ENCODE results near the gene UBE2I. TPM values are rescaled to one million over a fixed set of nuclear protein-coding genes. Genes with fewer than 3 reads are reported as not detected.

UBE2I gene
- total RNA-seq, 1 donor from 2014 or later: 256 TPM

DNA sequence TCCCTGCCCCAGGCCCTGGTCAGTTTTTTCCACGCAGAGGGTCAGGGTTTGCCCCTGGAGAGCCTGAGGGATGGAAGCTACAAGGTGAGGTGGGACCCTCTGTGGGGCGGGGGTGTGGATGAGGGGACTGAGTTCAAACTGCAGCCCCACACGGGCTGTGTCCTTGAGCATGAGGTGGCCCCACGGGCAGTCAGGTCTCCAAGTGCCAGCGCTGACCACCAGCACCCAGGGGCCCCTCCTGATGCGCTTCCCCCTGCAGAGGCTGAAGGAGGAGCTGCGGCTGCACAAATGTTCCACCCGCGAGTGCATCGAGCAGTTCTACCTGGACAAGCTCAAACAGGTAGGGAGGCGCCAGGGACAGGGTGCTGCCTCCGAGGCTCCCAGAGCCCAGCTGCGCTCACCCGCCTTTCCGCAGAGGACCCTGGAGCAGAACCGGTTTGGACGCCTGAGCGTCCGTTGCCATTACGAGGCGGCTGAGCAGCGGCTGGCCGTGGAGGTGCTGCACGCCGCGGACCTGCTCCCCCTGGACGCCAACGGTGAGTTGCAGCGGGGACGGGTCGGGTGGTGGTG, 37.9 kb downstream of the UBE2I start:
- no peak overlapping the region for H3K4me3 Mint-ChIP-seq (ENCODE audit: unreplicated experiment)
- TF ChIP-seq, protein P1, sequence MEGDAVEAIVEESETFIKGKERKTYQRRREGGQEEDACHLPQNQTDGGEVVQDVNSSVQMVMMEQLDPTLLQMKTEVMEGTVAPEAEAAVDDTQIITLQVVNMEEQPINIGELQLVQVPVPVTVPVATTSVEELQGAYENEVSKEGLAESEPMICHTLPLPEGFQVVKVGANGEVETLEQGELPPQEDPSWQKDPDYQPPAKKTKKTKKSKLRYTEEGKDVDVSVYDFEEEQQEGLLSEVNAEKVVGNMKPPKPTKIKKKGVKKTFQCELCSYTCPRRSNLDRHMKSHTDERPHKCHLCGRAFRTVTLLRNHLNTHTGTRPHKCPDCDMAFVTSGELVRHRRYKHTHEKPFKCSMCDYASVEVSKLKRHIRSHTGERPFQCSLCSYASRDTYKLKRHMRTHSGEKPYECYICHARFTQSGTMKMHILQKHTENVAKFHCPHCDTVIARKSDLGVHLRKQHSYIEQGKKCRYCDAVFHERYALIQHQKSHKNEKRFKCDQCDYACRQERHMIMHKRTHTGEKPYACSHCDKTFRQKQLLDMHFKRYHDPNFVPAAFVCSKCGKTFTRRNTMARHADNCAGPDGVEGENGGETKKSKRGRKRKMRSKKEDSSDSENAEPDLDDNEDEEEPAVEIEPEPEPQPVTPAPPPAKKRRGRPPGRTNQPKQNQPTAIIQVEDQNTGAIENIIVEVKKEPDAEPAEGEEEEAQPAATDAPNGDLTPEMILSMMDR (IDR thresholded peaks at IDR 0.05; ENCODE audit: partially characterized antibody, unreplicated experiment): no peak
- H3K4me1 Mint-ChIP-seq (ENCODE audit: low read depth, unreplicated experiment): peaks cover under 1% of the 10 kb centered on the region
- DNase-seq: no peak
- no peaks in the 10 kb centered on the region for H3K36me3 Mint-ChIP-seq (ENCODE audit: unreplicated experiment)
- peaks cover 22% of the 10 kb centered on the region for H3K9me3 Mint-ChIP-seq (ENCODE audit: unreplicated experiment)
- peaks cover 17% of the 10 kb centered on the region for H3K27me3 Mint-ChIP-seq (ENCODE audit: unreplicated experiment)
- H3K27ac Mint-ChIP-seq (ENCODE audit: unreplicated experiment): no peak overlapping the region

- Mint-ChIP-seq H3K4me3 (ENCODE audit: unreplicated experiment) (no peak overlapping the region), H3K27ac (ENCODE audit: unreplicated experiment) (no peak overlapping the region), H3K36me3 (ENCODE audit: unreplicated experiment) (no peaks in the 10 kb centered on the region), H3K27me3 (ENCODE audit: unreplicated experiment) (peaks cover 17% of the 10 kb centered on the region), H3K9me3 (ENCODE audit: unreplicated experiment) (peaks cover 21% of the 10 kb centered on the region), H3K4me1 (ENCODE audit: low read depth, unreplicated experiment) (peaks cover 3% of the 10 kb centered on the region)
- DNase-seq: no peak
- TF ChIP-seq, protein P1 (IDR thresholded peaks at IDR 0.05; ENCODE audit: partially characterized antibody, unreplicated experiment): no peak
These were observed 38.5 kb downstream of the UBE2I start for GRCh38 chr16:1347962-1348361.

DNA sequence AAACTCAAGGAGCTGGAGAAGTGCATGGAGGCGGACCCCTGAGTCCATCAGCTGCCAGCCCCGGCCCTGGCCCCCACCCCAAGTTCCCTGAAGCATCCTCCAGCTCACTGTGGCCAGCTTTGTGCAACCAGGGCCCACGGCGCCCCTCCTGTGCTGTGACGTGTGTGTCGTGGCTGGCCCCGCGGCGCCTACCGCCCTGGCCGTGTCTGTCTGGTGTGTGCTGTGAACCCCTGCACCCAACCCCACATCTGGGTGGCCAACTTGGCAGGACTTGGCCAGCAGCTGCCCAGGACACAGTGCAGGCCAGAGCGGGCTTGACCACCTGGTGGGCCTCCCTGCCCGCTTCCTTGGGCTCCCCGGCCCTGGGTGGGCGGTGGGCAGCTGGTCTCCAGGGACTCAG, 39.0 kb downstream of the UBE2I start:
- TF ChIP-seq, protein P1 (IDR thresholded peaks at IDR 0.05; ENCODE audit: partially characterized antibody, unreplicated experiment): no peak
- Mint-ChIP-seq H3K9me3 (ENCODE audit: unreplicated experiment) (peaks cover 24% of the 10 kb centered on the region), H3K27me3 (ENCODE audit: unreplicated experiment) (peaks cover 13% of the 10 kb centered on the region), H3K4me1 (ENCODE audit: low read depth, unreplicated experiment) (peaks cover 5% of the 10 kb centered on the region), H3K27ac (ENCODE audit: unreplicated experiment) (no peak overlapping the region), H3K36me3 (ENCODE audit: unreplicated experiment) (no peaks in the 10 kb centered on the region), H3K4me3 (ENCODE audit: unreplicated experiment) (no peak overlapping the region)
- DNase-seq: no peak

GRCh38 chr16:1348926-1349325, 39.5 kb downstream of the UBE2I start:
- H3K27ac Mint-ChIP-seq (ENCODE audit: unreplicated experiment): no peak overlapping the region
- H3K36me3 Mint-ChIP-seq (ENCODE audit: unreplicated experiment): no peaks in the 10 kb centered on the region
- no peak overlapping the region for H3K4me3 Mint-ChIP-seq (ENCODE audit: unreplicated experiment)
- H3K4me1 Mint-ChIP-seq (ENCODE audit: low read depth, unreplicated experiment): peaks cover 5% of the 10 kb centered on the region
- H3K27me3 Mint-ChIP-seq (ENCODE audit: unreplicated experiment): peaks cover 14% of the 10 kb centered on the region
- no peak for DNase-seq
- TF ChIP-seq, protein P1 (IDR thresholded peaks at IDR 0.05; ENCODE audit: partially characterized antibody, unreplicated experiment): no peak
- peaks cover 27% of the 10 kb centered on the region for H3K9me3 Mint-ChIP-seq (ENCODE audit: unreplicated experiment)

GRCh38 chr16:1349351-1349750, 39.9 kb downstream of the UBE2I start:
- H3K9me3 Mint-ChIP-seq (ENCODE audit: unreplicated experiment): peaks cover 27% of the 10 kb centered on the region
- TF ChIP-seq, protein P1 (IDR thresholded peaks at IDR 0.05; ENCODE audit: partially characterized antibody, unreplicated experiment): no peak
- H3K4me3 Mint-ChIP-seq (ENCODE audit: unreplicated experiment): no peak overlapping the region
- H3K27ac Mint-ChIP-seq (ENCODE audit: unreplicated experiment): no peak overlapping the region
- peaks cover 5% of the 10 kb centered on the region for H3K4me1 Mint-ChIP-seq (ENCODE audit: low read depth, unreplicated experiment)
- peaks cover 15% of the 10 kb centered on the region for H3K27me3 Mint-ChIP-seq (ENCODE audit: unreplicated experiment)
- DNase-seq: no peak
- H3K36me3 Mint-ChIP-seq (ENCODE audit: unreplicated experiment): no peaks in the 10 kb centered on the region
